GM21619 (cell line): ENCODE data around the gene STAU1.
A peak's percentile ranks its signal among the peaks of the same experiment; 100 is the strongest.
"Not testable (repeated sequence)": the region's sequence is repeated elsewhere in the genome, so short reads cannot be mapped to it uniquely, and the experiment has no call there.

Experiments
- ATAC-seq: cut with Tn5 transposase; IDR thresholded peaks from one replicate; pipeline ENCODE4 v1.9.1; 2021; ENCODE audit not compliant: unreplicated experiment

Gene STAU1

DNA sequence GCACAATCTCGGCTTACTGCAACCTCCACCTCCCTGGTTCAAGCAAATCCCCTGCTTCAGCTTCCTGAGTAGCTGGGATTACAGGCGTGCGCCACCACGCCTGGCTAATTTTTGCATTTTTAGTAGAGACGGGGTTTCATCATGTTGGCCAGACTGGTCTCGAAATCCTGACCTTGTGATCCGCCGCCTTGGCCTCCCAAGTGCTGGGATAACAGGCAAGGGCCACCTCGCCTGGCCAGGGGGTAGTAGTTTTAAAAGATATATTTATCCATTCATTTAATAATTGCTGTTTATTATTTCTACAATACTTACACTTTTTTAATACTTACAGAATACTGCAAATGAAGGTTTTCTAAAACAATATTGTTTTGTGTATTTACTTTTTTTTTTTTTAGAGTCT, 15.6 kb upstream of the STAU1 start:
- no peak for ATAC-seq

DNA sequence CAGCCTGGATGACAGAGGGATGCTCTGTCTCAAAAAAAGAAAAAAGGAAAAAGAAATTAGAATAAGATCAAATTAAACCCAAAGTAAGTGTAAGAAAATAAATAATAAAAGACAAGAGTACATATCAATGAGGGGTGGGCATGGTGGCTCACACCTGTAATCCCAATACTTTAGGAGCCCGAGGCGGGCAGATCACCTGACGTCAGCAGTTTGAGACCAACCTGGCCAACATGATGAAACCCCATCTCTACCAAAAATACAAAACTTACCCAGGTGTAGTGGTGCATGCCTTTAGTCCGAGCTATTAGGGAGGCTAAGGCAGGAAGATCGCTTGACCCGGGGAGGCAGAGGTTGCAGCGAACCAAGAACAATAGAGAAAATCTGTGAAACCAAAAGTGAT, 14.9 kb upstream of the STAU1 start:
- ATAC-seq, result no peak

DNA sequence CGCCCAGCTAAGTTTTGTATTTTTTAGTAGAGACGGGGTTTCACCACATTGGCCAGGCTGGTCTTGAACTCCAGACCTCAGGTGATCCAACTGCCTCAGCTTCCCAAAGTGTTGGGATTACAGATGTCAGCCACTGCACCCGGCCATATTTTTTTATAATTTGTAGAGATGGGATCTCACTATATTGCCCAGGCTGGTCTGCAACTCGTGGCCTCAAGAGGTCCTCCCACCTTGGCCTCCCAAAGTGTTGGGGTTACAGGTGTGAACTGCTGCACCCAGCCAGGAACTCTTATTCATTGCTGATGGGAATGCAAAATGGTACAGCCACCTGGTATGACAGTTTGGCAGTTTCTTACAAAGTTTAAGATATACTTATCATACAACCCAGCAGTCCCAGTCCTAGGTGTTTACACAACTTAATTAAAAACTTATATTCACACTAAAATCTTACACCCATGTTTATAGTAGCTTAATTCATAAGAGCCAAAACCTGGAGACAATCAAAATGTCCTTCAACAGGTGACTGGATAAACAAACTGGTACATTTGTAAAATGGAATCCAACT, 11.7 kb upstream of the STAU1 start:
- no peak for ATAC-seq

DNA sequence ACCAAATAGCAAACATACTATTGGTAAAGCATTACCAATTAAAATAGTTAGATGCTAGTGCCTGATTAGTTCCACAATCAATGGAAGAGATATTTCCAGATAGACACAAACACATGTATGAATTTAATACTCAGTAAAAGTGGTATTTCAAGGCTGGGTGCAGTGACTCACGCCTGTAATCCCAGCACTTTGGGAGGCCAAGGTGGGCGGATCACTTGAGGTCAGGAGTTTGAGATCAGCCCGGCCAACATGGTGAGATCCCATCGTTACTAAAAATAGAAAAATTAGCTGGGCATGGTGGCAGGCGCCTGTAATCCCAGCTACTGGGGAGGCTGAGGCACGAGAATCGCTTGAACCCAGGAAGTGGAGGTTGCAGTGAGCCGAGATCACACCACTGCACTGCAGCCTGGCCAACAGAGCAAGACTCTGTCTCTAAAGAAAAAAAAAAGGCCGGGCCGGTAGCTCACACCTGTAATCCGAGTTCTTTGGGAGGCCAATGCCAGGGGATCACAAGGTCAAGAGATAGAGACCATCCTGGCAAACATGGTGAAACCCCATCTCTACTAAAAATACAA, 4.9 kb upstream of the STAU1 start:
- ATAC-seq, result not testable (repeated sequence)

DNA sequence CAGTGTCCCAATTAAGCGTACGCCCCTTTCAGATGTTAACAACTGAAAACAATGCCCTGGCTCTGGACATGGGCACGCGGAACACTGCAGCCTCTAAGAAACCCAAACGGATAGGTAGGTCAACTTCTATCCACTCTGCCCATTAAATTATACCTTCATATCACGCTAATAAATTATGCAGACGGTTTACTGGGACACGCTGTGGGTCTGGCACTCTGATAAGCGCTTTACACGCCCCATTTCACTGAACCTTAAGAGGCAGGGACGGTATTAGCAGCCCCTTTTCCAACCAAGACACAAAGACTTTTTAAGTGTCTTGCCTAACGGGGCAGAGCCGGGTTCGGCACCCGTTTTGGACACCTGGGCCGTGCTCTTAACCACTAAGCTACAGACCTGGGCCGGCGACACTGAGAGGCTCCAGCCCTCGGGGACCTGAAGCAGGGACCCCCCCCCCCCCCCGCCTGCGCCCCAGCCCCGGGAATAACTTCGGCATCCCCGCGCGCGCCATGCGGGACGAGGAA, 744 bp downstream of the STAU1 start:
- no peak for ATAC-seq

DNA sequence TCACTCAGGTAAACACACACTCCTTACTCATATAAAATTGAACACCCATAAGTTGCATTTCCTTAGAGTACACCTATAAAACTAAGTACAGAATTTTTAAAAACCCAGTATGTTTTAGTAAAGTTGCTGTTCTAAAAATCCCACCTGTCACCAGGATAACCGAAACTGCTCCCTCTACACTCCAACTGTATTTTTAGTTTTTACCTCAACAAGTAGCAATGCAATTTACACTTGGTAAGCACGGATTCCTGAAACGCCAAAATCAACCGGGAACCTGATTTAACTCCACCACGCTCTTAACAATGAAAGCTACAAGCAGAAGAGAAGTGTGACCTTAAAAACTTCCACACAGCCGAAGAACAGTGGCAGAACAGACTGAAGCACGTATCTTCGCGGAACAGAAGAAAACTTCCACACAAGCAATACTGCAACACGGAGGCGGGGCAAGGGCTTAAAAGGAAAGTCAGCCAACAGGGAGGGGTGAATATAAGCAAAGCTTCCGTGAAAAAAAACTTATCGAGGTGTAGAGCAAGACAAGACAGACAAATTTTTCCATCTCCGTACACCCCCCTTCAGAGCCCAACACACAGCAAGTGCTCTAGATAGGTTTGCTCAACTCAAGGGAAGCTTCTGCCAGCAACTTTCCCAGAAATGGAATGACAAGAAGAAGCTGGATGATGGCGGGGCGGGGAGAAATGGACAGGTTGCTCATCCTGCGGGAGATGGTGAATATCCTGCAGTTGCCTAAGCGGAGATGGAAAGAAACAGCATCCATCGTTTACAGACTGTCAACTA, 1.4 kb downstream of the STAU1 start:
- ATAC-seq, result no peak

DNA sequence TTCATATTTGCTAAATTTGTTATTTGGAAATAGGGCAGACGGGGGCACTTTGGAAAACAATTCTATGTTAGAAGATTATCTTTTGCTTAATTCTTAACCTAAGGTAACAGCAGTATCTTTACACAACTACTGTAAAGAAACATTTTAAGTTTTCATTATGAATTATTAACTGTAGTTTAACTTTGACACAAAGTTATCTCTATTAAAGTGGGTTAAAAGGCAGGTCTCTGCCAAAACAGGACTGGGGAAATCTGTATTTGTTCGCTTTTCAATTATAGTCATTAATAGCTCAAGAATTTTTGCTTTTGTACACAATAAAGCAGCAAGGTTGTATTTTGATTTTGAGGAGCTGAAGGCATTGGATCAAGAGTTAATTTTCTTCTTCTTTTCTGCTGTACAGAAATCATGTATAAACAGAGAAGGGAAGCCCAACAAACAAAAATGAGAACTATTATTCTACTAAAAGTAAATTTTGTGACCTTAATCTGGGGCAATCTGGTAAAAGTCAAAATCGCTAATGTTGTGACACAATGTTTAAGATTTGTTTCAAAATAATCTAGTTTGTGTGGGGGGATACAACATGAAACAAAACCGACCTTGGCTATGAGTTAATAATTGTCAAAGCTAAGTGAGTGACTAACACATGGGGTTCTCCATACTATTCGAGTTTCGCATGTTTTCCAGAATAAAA, 2.9 kb downstream of the STAU1 start:
- no peak for ATAC-seq

DNA sequence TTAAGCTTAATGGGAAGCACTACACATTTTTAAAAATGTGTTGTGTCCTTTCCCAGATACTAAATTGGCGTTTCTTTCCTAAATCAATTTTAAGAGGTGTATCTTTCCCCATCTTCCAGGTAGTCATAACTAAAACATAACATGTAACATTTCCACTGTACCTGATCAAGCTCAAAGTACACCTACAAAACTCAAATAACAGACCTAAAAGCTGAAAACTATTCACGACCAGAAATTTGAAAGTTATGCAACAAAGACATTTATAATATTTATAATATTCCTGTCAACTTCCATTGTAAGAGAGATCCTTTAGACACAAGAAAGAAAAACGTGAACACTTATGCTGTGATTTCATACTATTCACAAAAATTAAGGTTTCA, 3.5 kb downstream of the STAU1 start:
- ATAC-seq, result no peak

DNA sequence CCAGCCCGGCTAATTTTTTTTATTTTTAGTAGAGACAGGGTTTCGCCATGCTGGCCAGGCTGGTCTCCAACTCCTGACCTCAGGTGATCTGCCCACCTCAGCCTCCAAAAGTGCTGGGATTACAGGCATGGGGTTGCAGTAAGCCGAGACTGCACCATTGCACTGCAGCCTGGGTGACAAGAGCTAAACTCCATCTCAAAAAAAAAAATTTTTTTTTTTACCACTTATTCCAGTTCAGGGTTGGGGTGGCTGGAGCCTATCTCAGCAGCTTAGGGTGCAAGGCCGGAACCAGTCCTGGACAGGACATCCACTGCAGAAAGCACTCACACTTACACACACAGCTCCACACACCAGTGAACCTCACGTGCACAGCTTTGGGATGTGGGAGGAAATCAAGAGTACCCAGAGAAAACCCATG, 4.0 kb downstream of the STAU1 start:
- ATAC-seq, result not testable (repeated sequence)

DNA sequence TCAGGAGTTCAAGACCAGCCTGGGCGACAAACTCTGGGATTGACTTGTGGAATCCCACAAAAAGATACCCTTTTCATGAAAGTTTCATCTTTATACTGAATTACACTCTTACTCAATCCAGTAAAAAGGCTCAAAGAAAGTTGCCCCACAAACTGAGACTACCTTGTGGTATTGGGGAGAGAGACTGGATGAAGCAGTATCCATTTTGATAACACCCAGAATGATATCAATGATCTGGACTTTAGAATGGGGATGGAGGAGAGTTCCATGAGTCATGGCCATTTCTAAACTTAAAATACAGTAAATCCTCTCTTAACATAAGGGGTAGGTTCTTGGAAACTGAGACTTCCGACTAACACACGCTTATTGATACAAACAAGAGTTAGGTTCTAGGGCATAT, 4.7 kb downstream of the STAU1 start:
- ATAC-seq, result no peak

DNA sequence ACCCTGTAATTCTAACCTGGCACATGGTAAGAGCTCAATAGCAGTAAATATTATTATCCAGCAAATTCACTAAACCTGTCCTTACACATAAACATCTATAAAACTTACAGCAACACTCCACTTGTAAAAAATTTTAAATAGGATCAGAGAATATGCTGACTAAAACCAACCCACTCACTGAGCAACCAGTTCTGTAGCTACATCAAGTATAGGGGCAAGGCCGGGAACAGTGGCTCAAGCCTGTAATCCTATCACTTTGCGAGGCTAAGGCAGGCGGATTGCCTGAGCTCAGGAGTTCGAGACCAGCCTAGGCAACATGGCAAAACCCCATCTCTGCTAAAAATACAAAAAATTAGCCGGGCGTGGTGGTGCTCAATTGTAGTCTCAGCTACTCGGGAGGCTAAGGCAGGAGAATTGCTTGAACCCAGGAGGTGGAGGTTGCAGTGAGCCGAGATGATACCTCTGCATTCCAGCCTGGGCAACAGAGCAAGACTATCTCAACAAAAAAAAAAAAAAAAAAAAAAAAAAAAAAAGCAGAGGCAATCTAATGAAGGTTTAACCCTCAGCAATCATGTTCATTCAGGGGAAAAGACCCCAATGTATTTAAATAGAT, 6.8 kb downstream of the STAU1 start:
- ATAC-seq, result no peak

DNA sequence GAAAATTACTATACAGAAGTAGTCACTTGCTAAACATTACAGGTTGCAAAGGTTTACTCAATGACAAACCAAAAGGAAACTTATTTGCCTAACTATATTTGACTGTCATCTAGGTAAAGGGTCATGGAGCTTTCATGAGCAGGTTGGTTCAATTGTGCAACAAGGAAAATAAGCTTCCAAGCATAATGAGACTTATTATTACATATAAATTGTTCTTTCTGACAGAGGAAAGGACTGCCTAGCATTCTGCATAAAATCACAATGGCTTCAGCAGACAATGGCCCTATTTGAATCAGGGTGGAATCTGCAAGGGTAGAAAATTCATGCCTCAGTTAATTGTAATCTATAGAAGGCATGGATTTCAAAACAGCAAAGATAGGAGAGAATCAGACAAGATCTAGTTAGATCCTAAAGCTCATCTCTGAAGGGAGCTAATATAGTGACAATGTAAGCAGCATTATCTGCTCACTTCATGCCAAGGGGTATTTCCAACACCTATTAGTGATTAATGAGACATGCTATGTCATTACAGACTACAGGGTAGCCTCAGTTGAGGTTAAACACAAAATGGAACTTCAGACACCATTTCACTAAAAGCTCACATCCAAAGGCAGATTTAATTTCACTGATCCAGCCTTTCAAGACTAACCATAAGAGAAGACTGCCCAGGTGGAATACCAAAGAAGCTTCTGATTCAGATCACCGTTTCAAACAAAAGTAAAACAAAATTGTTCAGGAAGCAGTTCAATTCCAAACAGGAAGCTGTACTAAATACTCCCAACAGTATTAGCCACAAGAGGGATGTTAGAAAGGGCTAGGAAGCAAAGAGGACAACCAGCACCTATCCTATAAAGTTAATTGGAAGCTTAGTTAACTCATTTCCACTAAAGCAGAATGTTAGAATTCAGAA, 8.5 kb downstream of the STAU1 start:
- ATAC-seq, result peak; percentile 56

DNA sequence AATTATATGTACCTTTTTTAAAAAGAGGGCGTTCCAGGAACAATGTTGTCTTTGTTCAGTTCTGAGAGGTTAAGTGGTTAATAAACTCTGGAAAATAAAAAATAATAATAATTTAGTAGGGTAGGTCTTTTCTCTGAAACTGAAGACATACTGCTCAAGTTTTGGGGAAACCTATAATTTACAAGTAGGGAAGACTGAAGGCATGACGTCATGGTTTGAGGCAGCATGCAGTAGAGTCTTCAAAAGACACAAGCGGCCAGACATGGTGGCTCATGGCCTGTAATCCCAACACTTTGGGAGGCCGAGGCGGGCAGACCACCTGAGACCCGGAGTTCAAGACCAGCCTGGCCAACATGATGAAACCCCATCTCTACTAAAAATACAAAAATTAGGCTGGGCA, 14.0 kb downstream of the STAU1 start:
- ATAC-seq, result no peak

DNA sequence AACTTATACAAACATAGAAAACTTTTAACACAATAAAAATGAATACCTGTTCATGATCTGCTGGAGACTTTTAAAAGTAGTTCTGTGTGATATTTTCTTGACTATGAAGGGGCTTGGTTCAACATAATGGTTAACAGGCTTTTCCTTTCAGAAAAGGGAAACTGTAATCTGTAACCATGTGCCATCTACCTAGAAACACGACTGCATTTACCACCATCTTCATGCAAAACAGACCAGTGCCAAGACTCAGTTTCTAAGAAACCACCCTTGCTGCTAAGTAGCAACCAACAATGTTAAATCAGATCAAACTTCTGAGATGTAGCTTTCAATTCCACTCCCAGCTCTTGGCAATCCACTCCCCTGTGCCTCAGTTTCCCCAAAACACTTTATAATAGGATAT, 15.7 kb downstream of the STAU1 start:
- no peak for ATAC-seq

DNA sequence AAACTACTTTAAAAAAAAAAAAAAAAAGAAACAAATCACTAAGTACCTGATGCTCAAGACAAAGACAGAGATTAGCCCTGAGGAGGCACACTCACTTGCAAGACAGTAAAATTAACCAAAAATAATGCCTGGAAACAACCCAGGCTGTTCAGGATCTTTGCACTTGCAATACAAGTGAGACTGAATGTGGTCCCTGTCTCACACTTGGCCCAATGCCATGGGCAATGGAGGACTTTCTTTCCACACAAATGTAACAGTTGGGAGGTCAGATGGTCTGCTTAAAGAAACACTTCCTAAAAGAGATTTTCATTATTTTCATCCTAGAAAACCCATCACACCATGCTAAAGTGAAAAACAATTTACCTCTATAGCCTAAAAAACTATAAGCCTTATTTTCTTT, 16.2 kb downstream of the STAU1 start:
- no peak for ATAC-seq

DNA sequence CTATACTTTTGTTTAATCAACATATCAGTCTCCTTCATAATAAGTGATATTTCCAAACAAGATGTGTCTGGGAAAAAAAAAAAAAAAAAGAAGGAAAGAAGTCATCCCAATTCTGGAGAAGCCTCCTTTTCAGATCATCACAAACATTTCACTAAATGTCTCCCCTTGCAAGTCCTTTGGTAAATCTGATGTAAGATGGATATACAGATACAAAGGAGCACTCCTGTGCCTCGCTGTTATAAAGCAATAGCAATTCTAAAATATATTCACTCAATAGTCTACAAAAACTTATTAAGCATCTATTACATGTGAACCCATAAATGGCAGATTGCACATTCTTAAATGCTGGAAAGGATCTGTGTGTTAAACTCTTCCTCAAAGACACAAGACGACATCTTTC, 17.4 kb downstream of the STAU1 start:
- ATAC-seq, result no peak

DNA sequence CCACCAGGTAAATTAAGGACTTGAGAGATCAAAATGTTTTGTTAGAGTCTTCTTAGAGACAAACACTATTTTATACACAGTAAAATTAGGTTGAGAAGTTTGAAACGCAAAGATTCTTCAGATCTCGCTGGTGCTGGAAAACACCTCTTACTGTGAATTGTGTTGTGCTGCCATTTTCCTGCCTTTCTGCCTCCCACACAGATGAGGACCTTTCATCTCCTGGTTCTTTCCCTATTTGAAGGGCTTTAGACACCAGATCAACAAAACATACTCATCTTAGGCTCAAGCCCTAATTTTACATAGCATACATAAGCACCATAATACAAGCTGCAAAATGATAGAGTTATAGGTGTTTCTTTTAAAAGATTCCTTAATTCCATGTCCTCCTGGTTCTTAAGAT, 18.6 kb downstream of the STAU1 start:
- ATAC-seq, result no peak

DNA sequence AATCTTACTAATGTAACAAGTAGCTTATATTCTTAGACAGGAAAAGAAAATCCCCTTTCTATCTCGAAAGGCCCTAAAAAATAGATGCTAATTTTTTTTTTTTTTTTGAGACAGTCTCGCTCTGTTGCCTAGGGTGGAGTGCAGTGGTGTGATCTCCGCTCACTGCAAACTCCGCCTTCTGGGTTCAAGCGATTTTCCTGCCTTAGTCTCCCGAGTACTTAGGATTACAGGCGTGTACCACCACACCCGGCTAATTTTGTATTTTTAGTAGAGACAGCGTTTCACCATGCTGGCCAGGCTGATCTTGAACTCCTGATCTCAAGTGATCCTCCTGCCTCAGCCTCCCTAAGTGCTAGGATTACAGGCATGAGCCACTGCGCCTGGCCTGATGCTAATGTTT, 19.3 kb downstream of the STAU1 start:
- ATAC-seq, result not testable (repeated sequence)

DNA sequence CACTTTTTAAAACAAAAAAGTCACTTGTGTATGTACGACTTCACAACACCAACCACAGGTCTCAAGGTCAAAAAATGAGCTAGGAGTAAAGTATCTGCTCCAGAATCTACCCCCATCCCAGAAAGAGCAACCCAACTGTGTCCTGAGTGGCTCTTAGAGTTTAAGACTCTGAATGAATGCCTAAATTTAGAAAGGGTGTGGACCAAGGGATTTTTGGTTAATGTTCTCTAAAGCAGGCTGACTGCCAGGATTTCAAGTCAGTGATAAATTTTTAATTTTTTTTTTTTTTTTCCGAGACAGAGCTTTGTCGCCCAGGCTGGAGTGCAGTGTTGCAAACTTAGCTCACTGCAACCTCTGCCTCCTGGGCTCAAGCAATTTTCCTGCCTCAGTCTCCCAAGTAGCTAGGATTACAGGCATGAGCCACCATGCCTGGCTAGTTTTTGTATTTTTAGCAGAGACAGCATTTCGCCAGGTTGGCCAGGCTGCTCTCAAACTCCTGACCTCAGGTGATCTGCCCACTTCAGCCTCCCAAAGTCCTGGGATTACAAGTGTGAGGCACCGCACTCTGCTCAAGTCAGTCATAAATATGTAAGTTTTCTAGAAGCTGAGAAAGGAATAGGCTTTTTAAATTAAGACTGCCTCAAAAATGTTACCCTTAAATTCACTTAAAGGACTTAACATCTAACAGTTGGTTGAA, 20.2 kb downstream of the STAU1 start:
- no peak for ATAC-seq
